ENCODE data around the gene GPR39.

DNA sequence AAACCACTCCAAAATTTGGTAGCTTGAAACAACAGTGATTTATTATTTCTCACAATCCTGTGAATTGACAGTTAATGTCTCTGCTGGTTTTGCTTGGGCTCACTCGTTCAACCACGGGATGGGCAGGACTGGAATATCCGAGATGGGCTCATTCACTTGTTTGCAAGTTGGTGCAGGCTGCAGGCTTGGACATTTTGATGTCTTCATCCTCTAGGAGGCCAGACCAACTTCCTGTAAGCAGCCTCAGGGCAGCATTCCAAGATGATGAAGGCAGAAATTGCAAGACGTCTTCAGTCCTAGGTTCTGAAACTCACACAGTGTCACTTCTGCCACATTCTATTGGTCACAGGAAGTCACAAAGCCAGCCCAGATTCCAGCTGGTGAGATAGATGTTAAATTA is 47.1 kb downstream of the GPR39 start:
- TF ChIP-seq, protein P1, sequence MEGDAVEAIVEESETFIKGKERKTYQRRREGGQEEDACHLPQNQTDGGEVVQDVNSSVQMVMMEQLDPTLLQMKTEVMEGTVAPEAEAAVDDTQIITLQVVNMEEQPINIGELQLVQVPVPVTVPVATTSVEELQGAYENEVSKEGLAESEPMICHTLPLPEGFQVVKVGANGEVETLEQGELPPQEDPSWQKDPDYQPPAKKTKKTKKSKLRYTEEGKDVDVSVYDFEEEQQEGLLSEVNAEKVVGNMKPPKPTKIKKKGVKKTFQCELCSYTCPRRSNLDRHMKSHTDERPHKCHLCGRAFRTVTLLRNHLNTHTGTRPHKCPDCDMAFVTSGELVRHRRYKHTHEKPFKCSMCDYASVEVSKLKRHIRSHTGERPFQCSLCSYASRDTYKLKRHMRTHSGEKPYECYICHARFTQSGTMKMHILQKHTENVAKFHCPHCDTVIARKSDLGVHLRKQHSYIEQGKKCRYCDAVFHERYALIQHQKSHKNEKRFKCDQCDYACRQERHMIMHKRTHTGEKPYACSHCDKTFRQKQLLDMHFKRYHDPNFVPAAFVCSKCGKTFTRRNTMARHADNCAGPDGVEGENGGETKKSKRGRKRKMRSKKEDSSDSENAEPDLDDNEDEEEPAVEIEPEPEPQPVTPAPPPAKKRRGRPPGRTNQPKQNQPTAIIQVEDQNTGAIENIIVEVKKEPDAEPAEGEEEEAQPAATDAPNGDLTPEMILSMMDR (IDR thresholded peaks at IDR 0.05): no peak
- TF ChIP-seq REST (IDR thresholded peaks at IDR 0.05; ENCODE audit: insufficient read depth in 1 of 2, low read depth in 2 of 2, low read length in 1 of 2) (no peak), TCF7L2 (IDR thresholded peaks at IDR 0.05; ENCODE audit: low read depth, low read length) (no peak), POLR2AphosphoS5 (IDR thresholded peaks at IDR 0.05; ENCODE audit: low read depth, low read length) (no peak)

Measured in Panc1 (cell line).